ENCODE results near the gene NRCAM. TPM values are rescaled to one million over a fixed set of nuclear protein-coding genes. Genes with fewer than 3 reads are reported as not detected.

Gene NRCAM
- total and polyA plus RNA-seq, 2 of the 13 experiments (the other 11 are each of a cell fraction or from before 2014, with no cell fraction given), result 0.31 to 0.33 TPM

DNA sequence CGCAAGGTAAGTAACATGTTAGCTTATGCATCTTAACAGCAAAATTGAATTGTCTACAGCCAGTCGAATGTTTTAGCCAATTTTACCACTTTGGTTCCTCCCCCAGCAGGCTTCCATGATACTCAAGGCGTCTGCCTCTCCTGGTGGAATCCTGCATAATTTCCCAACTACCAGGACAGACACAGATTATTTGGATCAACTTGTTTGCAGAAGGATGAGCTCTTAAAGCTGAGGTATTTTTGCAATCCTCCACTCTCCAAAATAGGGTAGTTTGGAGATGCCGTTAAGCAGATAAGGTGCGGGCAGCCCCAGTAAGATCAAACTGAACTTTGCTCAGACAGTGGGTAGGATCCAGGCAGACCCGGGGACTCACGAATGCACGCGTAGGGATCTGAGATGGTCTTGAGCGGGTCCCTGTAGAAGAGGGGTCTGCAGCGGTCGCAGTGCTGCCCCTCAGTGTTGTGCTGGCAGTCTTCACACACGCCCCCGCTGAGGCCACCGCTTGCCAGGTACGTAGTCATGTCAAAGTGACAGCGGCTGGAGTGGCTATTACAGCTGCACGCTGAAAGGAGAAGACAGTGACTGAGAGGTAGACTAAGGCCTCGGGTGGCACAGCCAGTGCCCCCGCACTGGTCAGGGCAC lies 353.4 kb downstream of the NRCAM start:
- POLR2A ChIA-PET, result no interaction called here

More for the DNA sequence above, 353.4 kb downstream of the NRCAM start:
- Histone ChIP-seq H3K27me3 (ENCODE audit: control insufficient read depth in 1 of 2, insufficient read depth in 2 of 2, low read length in 2 of 2) (no peaks in the 10 kb centered on the region; a peak in 1 of 5 replicates), H3K36me3 (replicated peaks in 1 of 2; ENCODE audit: control insufficient read depth in 1 of 2, insufficient read depth in 2 of 2, low read length in 2 of 2) (no peaks in the 10 kb centered on the region), H2AFZ (ENCODE audit: low read length) (no peak overlapping the region), H3K4me3 (replicated peaks in 1 of 3; ENCODE audit: insufficient read depth in 1 of 3, low read depth in 2 of 3, low read length in 3 of 3) (no peak overlapping the region), H3K4me1 (ENCODE audit: insufficient read depth, low read length) (peaks cover 21% of the 10 kb centered on the region), H3K4me2 (ENCODE audit: low read depth, low read length) (no peak overlapping the region), H3K9ac (ENCODE audit: insufficient read depth, low read depth, low read length) (no peak overlapping the region), H3K79me2 (ENCODE audit: insufficient read depth, low read length) (no peaks in the 10 kb centered on the region), H3K9me3 (ENCODE audit: low read length) (no peaks in the 10 kb centered on the region), H3K27ac (ENCODE audit: extremely low read length, insufficient read depth, low read length) (no peak overlapping the region), H4K20me1 (ENCODE audit: insufficient read depth, low read length) (no peaks in the 10 kb centered on the region)
- WGBS (ENCODE audit: low lambda C conversion rate), result 63% methylated on average over 15 of the region's 20 CpGs
- DNase-seq (ENCODE audit: low spot score) (no peak), FAIRE-seq (no peak), ATAC-seq (peak; percentile 37; the same call in 2 of the 3 replicates)
- in situ Hi-C loops (cut with HindIII; ENCODE audit: extremely low pct_ligation_motif_present, low pct_unique_long_range_greater_than_20kb), result loop anchor here (25.0 kb wide), 1 partner anchor 365 kb away; the partner anchor contains the start of gene CBLL1
- intact Hi-C loops (cut with micrococcal nuclease; ENCODE audit: unreplicated experiment), result no loop called here
- CTCF ChIA-PET (ENCODE audit: low intra/inter-chr PET ratio, low total read pairs), result no interaction called here
- TF ChIP-seq POLR2AphosphoS5 (IDR thresholded peaks at IDR 0.05; ENCODE audit: low read depth, low read length) (no peak), ZNF777 (CRISPR knock-in tag; IDR thresholded peaks at IDR 0.05) (no peak), ZNF407 (CRISPR knock-in tag; IDR thresholded peaks at IDR 0.05; ENCODE audit: not compliant biosample characterization) (no peak)
- TF ChIP-seq, protein P1, sequence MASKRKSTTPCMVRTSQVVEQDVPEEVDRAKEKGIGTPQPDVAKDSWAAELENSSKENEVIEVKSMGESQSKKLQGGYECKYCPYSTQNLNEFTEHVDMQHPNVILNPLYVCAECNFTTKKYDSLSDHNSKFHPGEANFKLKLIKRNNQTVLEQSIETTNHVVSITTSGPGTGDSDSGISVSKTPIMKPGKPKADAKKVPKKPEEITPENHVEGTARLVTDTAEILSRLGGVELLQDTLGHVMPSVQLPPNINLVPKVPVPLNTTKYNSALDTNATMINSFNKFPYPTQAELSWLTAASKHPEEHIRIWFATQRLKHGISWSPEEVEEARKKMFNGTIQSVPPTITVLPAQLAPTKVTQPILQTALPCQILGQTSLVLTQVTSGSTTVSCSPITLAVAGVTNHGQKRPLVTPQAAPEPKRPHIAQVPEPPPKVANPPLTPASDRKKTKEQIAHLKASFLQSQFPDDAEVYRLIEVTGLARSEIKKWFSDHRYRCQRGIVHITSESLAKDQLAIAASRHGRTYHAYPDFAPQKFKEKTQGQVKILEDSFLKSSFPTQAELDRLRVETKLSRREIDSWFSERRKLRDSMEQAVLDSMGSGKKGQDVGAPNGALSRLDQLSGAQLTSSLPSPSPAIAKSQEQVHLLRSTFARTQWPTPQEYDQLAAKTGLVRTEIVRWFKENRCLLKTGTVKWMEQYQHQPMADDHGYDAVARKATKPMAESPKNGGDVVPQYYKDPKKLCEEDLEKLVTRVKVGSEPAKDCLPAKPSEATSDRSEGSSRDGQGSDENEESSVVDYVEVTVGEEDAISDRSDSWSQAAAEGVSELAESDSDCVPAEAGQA (IDR thresholded peaks at IDR 0.05; ENCODE audit: low read depth), result no peak
- TF ChIP-seq, protein P1 (CRISPR knock-in tag; IDR thresholded peaks at IDR 0.05; ENCODE audit: borderline replicate concordance), result no peak
- BruUV-seq (replicated peaks), result no TSS peak

Data from HepG2 (cell line).